Activated CD8-positive, alpha-beta T cell treated with anti-CD3 and anti-CD28 coated beads for 36 hours (primary cell): ENCODE measurements around the gene RAB13. TPM values are rescaled to one million over a fixed set of nuclear protein-coding genes. Genes with fewer than 3 reads are reported as not detected.

ENCODE experiments used
- ATAC-seq: fragments of 200-7000 bp; cut with Tn5 transposase; one replicate; pipeline ENCODE4 v1.10.0; 2021; ENCODE audit warnings: mild to moderate bottlenecking, moderate library complexity
- CTCF ChIA-PET: fragments of 350-600 bp; sonication (Branson Sonifier 250); formaldehyde crosslinking; loops from one replicate; lab custom pipeline; 2021; ENCODE audit warnings: antibody characterized with exemption; lab: Charles Lee
- POLR2A ChIA-PET: fragments of 350-600 bp; sonication (Branson Sonifier 250); formaldehyde crosslinking; loops from one replicate; lab custom pipeline; 2021; ENCODE audit warnings: antibody characterized with exemption; lab: Charles Lee
- DNase-seq: peaks from one replicate; pipeline ENCODE4 v3.0.0-alpha.2; 2020
- H3K27ac Mint-ChIP-seq: one replicate; pipeline ENCODE4 v1.8.0; 2021; ENCODE audit warnings: mild to moderate bottlenecking, mixed read lengths
- H3K27me3 Mint-ChIP-seq: one replicate; pipeline ENCODE4 v1.8.0; 2021; ENCODE audit warnings: mixed read lengths
- H3K36me3 Mint-ChIP-seq: one replicate; pipeline ENCODE4 v1.8.0; 2021; ENCODE audit warnings: low read depth, mixed read lengths
- H3K4me1 Mint-ChIP-seq: one replicate; pipeline ENCODE4 v1.8.0; 2021; ENCODE audit warnings: low read depth, mixed read lengths
- H3K4me3 Mint-ChIP-seq: one replicate; pipeline ENCODE4 v1.8.0; 2021; ENCODE audit warnings: mild to moderate bottlenecking, moderate library complexity, mixed read lengths
- H3K9me3 Mint-ChIP-seq: one replicate; pipeline ENCODE4 v1.8.0; 2021; ENCODE audit warnings: mixed read lengths
- intact Hi-C: fragments of 100-400 bp; cut with micrococcal nuclease; formaldehyde crosslinking; loops from one replicate; pipeline ENCODE4 v1.10.0; 2022
- total RNA-seq, 2 experiments: library from RNA; stranded (reverse); gene quantifications; one replicate each; pipeline ENCODE4 v1.2.3, GENCODE V29; 2021
- TF ChIP-seq, protein P1 (sequence below): fragments of 200-600 bp; IDR thresholded peaks from one replicate; pipeline ENCODE4 v1.8.0; 2022; ENCODE audit warnings: antibody characterized with exemption, mild to moderate bottlenecking

Gene RAB13
- total RNA-seq, 2 experiments from 2014 or later, result 41.7 to 45.6 TPM

DNA sequence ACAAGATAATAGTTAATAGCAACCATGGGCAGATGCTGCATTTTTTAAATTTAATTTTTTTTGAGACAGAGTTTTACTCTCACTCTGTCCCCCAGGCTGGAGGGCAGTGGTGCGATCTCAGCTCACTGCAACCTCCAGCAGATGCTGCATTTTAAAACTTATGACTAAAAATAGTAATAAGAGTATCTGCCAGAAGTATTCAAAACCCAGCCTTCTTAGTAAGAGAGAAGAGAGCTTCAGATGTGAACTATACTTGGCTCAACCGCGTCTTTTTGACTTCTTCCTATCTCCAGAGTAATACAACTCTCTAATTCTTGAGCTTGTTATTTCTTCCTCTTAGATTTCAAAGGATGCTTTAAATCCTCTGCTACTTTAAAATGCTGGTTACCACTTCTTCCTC lies 9.1 kb upstream of the RAB13 start:
- POLR2A ChIA-PET, result interaction anchor here (0.8 to 12.7 kb wide), 9 partner anchors 7 to 189 kb away, joined by 3 to 237 read pairs (median 4); partner anchors contain the start of genes CREB3L4, JTB and NUP210L
- Mint-ChIP-seq H3K27me3 (no peaks in the 10 kb centered on the region), H3K4me1 (peaks cover 15% of the 10 kb centered on the region), H3K4me3 (no peak overlapping the region), H3K27ac (peak overlapping the region; percentile 50), H3K9me3 (peaks cover 2% of the 10 kb centered on the region), H3K36me3 (peaks cover 51% of the 10 kb centered on the region)
- no peak for DNase-seq
- CTCF ChIA-PET, result interaction anchor here (0.6 to 1.9 kb wide), 2 partner anchors 8 to 77 kb away, joined by 3 to 9 read pairs; partner anchors contain the start of gene RAB13
- intact Hi-C loops, result loop anchor here (10.0 kb wide), 2 partner anchors 160 to 270 kb away; partner anchors contain the start of gene NUP210L
- ATAC-seq, result no peak
- TF ChIP-seq, protein P1, sequence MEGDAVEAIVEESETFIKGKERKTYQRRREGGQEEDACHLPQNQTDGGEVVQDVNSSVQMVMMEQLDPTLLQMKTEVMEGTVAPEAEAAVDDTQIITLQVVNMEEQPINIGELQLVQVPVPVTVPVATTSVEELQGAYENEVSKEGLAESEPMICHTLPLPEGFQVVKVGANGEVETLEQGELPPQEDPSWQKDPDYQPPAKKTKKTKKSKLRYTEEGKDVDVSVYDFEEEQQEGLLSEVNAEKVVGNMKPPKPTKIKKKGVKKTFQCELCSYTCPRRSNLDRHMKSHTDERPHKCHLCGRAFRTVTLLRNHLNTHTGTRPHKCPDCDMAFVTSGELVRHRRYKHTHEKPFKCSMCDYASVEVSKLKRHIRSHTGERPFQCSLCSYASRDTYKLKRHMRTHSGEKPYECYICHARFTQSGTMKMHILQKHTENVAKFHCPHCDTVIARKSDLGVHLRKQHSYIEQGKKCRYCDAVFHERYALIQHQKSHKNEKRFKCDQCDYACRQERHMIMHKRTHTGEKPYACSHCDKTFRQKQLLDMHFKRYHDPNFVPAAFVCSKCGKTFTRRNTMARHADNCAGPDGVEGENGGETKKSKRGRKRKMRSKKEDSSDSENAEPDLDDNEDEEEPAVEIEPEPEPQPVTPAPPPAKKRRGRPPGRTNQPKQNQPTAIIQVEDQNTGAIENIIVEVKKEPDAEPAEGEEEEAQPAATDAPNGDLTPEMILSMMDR, result no peak

DNA sequence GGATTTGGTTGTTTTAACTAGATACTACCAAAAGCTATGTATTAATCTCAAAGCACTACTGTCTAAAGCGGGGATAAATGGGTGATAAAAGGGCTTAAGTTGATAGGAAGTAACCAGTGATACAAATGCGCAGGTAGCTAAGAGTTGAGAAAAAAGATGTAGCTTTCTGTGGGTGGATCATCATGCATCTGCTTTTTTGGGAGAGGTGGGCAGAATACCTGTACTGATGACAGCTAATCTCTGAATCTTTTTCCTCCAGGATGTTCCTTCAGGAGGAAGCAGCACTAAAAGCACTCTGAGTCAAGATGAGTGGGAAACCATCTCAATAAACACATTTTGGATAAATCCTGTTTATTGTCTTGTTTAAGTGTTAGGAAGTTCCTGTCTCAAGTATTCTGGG lies 5.7 kb upstream of the RAB13 start:
- peaks cover 2% of the 10 kb centered on the region for H3K9me3 Mint-ChIP-seq
- no peaks in the 10 kb centered on the region for H3K27me3 Mint-ChIP-seq
- ChIA-PET CTCF (interaction anchor here (0.9 to 2.2 kb wide), 6 partner anchors 15 to 343 kb away, joined by 3 to 7 read pairs (median 4); partner anchors contain the start of genes DENND4B, HAX1 and JTB), POLR2A (interaction anchor here (0.6 to 12.7 kb wide), 21 partner anchors 10 to 423 kb away, joined by 3 to 237 read pairs (median 5); partner anchors contain the start of genes CREB3L4, CRTC2, DENND4B and GATAD2B)
- ATAC-seq (no peak), DNase-seq (no peak)
- H3K4me3 Mint-ChIP-seq, result peak overlapping the region; percentile 95
- H3K4me1 Mint-ChIP-seq, result peaks cover 22% of the 10 kb centered on the region
- intact Hi-C loops, result loop anchor here (2.0 to 10.0 kb wide), 3 partner anchors 35 to 273 kb away; partner anchors contain the start of gene NUP210L
- TF ChIP-seq, protein P1, result no peak
- peaks cover 51% of the 10 kb centered on the region for H3K36me3 Mint-ChIP-seq
- peak overlapping the region; percentile 98 for H3K27ac Mint-ChIP-seq

DNA sequence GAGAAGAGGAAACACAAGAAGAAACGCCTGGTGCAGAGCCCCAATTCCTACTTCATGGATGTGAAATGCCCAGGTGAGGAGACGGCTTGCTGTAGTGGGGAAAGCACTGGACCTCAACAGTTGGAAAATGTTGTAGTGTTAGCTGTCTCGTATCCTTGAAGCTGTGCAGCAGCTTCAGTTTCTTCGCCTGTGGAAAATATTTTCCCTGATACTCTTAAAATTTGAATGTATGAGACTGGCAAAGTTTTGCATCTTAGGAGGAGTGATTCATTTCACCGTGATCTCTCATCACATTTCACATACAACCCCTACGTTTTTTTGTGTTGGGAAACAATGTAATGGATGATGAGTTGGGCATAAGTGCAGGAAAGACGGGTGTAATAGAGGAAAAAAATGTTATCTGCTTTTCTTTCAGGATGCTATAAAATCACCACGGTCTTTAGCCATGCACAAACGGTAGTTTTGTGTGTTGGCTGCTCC lies 5.1 kb upstream of the RAB13 start:
- Mint-ChIP-seq H3K27me3 (no peaks in the 10 kb centered on the region), H3K27ac (peak overlapping the region; percentile 98), H3K9me3 (peaks cover 2% of the 10 kb centered on the region), H3K4me3 (peak overlapping the region; percentile 95), H3K4me1 (peaks cover 26% of the 10 kb centered on the region), H3K36me3 (peaks cover 51% of the 10 kb centered on the region)
- POLR2A ChIA-PET, result interaction anchor here (0.6 to 12.7 kb wide), 28 partner anchors 11 to 424 kb away, joined by 3 to 237 read pairs (median 6); partner anchors contain the start of genes CREB3L4, CRTC2, DENND4B and GATAD2B
- ATAC-seq (no peak), DNase-seq (no peak)
- CTCF ChIA-PET, result interaction anchor here (1.0 to 2.2 kb wide), 8 partner anchors 14 to 344 kb away, joined by 3 to 7 read pairs (median 4); partner anchors contain the start of genes DENND4B, HAX1 and JTB
- intact Hi-C loops, result loop anchor here (2.0 to 10.0 kb wide), 3 partner anchors 34 to 274 kb away; partner anchors contain the start of gene NUP210L
- TF ChIP-seq, protein P1, result no peak

DNA sequence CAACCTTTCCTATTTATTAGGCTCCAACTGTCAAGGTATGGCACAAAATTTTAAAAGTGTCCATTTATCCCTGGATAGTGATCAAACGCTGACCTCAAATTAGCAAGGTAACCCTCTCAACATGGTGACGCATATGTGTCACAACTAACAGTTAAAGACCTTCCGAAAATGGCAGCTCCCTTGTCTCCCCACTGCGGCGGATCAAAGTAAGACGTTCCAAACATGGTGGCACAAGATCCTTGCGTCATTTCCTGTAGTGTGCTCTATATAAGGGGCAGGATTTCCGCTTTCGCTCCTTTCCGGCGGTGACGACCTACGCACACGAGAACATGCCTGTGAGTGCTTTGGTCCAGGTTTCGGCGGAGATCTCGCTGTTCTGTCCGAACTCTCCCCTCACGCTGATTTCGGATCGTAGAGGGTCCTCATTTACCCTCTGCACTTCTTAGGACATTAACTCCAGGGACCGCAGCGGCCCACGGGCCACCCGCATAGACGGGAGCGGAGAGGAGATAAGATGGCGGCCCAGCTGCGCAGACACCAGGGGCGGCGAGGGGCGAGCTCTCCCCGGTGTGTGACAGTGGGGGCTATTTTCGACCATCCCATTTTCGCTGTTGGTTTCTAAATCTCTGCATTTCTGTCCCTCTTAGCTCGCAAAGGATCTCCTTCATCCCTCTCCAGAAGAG lies 4.5 kb upstream of the RAB13 start, which contains the start of gene RPS27:
Gene RPS27 (plus strand): TSS at position 295 of the 683 bp plus-strand sequence. CDS start 35 bp downstream, at position 330.
- Mint-ChIP-seq H3K36me3 (peaks cover 48% of the 10 kb centered on the region), H3K27ac (peak within 1 kb of the TSS; percentile 98), H3K9me3 (peaks cover 2% of the 10 kb centered on the region), H3K27me3 (no peaks in the 10 kb centered on the region), H3K4me3 (peak within 1 kb of the TSS; percentile 95), H3K4me1 (peaks cover 28% of the 10 kb centered on the region)
- DNase-seq (peak; percentile 93), ATAC-seq (peak; percentile 85)
- TF ChIP-seq, protein P1, result no peak
- intact Hi-C loops, result loop anchor here (2.0 to 10.0 kb wide), 3 partner anchors 34 to 274 kb away; partner anchors contain the start of gene NUP210L
- ChIA-PET POLR2A (interaction anchor here (0.6 to 12.7 kb wide), 42 partner anchors 8 to 356 kb away, joined by 3 to 237 read pairs (median 4); partner anchors contain the start of genes CREB3L4, CRTC2, DENND4B and GATAD2B), CTCF (interaction anchor here (1.0 to 2.2 kb wide), 7 partner anchors 13 to 344 kb away, joined by 3 to 7 read pairs (median 4); partner anchors contain the start of genes DENND4B and JTB)
